DMS79 treated with DMSO at 0.1 percent for 48 hours (cell line): ENCODE measurements around the gene PRELID2.
"Not testable (repeated sequence)": the region's sequence is repeated elsewhere in the genome, so short reads cannot be mapped to it uniquely, and the experiment has no call there.

ENCODE experiments used
- DNase-seq: peaks from one replicate; lab custom pipeline; 2025; lab: John Stamatoyannopoulos, UW

Gene PRELID2

DNA sequence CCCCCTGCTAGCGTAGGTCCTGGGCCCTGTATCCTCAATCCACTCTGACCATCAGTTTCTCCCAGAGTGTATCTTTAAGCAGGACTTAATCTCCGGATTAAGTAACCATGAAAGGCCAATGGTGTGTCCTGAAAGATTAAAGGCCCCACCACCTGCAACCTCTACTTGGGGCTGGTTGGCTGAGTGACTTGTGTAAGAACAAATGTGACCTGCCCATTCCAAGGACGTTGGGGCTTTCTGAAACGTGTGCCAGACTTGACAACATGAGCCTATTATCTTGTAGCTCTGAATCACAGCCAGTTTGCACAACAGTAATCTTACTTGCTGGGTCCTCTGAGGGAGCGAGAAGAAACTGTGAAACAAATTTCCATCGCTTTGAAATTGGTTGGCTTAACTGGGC, 3.1 kb upstream of the PRELID2 start:
- no peak for DNase-seq

DNA sequence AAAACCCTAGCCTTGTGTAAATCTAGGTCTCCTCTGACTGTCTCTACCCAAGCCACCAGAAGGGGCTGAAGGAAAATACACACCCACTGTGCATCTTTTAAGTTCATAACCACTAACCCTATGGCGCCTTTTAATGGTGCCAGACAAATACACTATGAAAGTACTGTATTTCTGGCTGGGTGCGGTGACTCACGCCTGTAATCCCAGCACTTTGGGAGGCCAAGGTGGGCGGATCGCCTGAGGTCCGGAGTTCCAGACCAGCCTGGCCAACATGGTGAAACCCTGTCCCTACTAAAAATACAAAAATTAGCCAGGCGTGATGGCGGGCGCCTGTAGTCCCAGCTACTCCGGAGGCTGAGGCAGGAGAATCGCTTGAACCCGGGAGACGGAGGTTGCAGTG, 1.1 kb upstream of the PRELID2 start:
- not testable (repeated sequence) for DNase-seq

DNA sequence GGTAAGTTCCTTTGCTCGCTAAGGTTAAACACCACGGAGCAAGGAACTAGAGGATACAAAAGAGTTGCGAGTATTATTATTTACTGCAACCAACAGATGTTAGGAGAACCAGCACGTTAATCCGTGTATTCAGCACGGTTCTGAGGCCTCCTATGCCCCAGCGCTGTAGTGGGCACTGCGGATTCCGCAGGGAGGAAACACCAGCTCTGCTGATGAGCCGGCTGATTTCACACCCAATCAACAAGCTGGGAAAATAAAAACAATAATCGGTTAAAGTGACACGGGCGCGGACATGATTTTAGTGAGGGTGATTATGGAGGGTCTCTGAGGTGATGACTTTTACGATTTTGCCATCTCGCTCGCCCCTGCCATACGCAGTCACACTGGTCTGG, 702 bp upstream of the PRELID2 start:
- no peak for DNase-seq

DNA sequence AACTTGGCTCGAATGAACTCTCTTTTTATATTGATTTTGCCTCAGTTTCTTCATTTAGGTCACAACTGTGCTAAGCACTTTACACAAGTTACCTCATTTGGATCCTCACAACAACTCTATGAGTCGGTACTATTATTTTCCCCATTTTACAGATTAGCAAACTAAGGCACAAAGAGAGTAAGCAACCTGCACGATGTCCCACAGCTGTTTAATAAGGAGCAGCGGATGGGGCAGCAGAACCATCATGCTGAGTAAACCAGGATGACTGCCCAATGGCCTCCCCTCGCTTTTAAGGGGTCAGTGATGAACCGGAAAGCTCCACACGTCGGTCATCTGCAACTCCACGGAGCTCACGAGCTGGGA, 607 bp downstream of the PRELID2 start:
- no peak for DNase-seq

DNA sequence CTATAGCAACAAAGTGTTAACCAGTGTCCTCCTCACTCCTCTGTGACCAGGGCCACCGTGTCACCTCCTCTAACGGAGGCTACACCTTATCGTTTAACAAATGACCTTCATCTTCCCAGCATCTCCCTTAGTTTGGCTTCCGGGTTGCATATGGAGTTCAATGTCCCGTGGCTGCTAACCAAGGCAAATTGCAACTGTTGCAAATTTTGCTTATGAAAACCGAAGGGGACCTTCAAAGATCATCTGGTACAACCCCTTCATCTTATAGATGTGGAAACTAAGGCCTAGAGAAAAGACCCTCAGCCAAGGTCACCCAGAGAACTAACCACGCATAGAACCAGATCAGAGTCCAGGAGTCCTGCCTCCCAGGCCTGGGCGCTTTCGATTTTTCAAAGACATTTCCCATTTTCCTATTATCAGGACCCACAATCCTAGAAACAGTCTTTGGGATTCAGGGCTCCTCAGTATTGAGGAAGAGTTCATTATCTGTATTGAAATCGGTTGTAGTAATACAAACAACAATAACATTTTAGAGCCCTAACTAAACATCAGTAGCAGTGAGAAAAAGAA, 1.4 kb downstream of the PRELID2 start:
- DNase-seq = no peak

DNA sequence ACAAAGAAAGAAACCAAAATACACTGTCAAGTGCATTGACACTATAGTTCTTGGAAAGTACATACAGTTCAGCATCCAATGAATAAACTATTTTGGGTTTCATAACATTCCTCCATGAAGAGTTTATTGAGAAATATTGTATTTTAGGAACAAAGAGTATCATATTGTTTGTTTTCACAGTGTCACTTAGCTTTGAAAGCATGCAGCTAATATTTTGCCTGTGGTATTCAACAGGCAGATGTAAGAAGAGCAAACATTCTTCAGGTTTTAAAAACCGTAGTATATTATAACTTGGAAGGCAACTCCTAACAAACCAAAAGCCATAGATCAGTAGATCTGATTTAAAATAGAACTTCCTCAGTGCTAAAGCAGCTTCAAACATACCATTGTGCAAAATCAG, 4.5 kb downstream of the PRELID2 start:
- DNase-seq = no peak

DNA sequence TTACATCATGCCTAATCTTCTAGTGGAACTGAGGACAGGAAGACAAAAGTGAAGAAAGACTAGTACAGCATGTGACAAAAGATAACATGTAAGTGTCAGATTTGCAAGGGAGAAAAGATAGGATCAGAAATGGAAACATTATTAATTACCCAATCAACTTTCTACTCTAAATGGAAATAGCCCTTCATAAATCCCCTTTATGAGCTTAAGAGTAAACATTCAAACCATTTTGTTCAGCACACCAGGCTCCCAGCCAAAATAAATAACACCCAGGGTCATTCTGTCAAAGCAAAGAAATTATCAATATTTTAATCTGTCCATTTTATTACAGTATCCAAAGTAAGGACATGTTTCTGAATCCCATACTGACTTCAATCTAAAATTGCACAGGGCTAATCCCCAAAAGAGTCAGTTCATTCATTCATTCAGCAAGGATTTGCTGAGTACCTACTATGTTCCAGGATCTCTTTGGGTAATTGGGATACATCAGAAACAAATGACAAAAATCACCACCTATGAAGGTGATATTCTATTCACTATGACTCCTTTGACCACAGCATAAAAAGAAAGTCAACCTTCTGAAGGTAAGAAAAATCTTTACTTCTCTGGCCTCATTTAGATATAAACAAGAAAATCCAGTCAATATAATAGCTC, 5.3 kb downstream of the PRELID2 start:
- no peak for DNase-seq

DNA sequence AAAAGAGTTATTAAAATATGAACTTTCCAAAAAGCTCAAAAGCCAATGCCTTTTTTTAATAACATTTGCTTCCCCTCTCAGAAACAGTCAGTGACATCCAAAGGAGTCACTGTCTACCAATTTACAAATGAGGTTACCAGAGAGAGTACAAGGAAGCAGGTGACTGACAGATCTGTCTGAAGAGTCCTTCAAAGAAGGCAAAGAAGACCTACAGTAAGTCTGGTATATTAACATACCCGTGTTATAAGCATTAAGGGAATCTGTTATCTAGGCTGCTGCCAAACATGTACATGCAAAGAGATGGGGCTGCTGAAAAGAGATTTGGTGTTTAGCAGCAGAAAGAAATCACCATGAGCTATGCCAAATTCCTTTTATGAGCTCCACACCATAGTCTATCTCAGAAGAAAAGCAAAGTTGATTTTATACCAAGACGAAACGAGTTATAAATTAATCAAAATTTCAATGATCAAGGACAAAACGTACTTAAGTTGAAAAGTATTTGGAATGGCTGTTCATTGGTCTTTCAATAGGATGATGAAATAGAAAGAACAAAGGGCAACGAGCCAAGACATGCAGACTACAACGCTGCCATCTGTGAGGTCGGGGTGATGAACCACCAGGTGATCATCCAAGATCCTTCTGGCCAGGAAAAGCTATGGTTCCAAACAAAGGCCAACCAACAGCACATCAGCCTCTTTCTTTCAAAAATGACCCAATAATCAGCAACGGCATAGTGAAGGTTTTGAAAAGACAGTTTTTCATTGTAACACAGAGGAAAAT, 8.1 kb downstream of the PRELID2 start:
- DNase-seq = no peak

DNA sequence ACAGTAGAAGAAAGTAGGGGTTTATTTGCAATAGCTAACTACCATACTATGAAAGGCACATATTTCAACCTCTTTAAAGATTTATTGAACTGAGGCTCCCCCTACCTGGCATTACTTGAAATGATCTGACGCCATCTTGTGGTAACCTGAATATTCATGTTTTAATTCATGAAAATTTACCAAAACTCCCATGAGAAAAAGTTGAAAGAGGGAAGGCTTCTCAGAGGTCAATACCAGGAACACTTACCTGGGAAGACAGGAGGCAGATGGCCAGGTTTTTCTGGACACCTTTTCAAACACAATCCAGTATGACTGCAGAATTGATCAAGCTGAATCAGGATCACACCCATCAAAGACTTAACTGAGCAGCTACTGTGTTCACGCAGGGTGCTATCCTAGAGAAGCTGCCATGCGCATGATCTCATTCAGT, 9.4 kb downstream of the PRELID2 start:
- DNase-seq = peak; percentile 1

DNA sequence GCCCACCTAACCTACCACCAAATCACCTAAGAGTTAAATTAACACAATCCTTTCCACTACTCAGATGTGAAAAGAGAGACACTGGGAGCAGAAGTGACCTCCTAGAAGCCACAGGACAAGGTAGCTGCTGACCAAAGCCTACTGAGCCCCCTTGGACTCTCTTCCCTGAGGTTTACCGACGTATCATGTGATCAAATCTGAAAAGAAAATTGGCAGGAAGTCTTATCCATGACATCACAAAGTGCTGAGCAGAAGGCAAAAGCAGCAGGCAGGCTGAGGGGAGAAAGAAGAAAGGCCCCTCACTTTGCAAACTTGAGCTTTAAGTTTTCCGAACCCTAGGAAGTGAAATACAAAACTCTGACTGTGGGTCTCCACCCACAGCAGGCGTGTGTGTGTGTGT, 11.1 kb downstream of the PRELID2 start:
- no peak for DNase-seq

DNA sequence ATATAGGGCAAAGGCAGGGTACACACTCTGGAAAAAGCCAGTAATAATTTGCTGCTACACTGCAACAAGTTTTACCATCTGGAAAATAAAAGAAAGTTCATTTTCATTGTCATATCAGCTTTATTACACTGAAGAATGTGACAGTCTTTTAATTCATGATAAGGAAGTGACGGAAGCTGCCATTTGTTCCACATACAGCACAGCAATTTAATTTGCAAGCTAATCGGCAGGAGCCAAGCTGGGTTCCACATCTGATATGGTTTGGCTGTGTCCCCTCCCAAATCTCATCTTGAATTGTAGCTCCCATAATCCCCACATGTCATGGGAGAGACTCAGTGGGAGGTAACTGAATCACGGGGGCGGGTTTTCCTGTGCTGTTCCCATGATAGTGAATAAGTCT, 16.5 kb downstream of the PRELID2 start:
- no peak for DNase-seq

DNA sequence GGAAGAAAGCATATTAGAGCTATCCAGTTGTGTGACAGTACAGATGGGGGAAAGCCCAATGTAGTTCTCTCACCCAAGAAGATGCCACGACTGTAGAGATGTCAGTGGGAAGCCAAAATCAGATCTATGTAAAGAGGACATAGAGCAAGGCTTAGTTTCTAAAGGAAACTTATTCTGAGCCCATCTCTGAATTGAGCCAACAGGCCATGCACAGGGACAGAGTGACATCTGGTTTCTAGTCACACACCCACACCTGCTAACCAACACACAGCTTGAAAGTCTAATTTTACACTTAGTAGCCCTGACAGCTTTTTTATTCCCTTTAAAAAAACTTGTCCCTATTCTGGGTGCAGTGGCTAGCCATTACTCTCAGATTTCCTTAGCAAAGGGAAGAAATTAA, 22.3 kb downstream of the PRELID2 start:
- no peak for DNase-seq

DNA sequence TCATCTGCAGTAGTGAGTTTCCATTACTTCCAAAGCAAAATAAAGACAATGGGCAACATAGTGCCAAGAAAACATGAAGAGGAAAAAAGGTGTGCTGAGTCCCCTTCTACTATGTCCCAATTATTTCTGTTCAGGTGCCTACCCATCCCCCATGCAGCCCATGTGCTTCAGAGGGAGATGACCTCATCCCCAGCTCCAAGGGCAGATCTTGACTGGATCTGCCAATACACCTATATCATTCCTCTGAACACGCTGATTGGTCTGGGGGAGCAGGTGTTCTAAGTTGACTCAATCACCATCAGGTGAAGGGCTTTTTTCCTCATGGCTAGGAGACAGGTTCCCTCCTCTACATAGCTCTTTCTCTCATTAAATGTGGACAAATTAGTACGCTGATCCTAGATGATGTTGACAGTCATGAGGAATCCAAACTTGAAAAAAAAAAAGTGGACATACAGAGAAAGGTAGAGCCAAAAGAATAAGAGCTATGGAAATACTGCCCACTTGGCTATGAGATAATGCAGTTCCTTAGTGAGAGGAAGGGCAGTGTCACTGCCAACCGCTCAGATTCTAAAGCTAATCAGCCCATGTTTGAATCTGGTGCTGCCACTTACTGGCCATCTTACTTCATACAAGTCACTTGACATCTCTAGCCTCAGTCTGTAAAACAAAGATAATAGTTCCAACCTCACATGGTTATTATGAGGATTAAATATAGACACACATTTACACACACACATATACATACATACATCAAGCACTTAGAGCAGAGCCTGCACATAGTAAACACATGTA, 23.1 kb downstream of the PRELID2 start:
- no peak for DNase-seq

DNA sequence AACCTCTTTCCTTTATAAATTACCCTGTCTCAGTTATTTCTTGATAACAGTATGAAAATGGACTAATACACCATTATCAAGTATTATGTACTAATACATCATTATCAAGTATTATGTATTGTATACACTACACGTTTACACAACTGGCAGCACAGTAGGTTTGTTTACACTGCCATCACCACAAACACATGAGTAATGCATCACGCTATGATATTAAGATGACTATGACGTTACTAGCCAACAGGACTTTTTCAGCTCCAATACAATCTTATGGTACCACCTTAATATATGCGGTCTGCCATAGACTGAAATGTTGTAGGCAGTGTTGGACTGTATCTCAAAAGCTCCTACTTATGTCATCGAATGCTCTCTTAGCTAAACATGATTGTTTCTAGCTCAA, 28.2 kb downstream of the PRELID2 start:
- DNase-seq = no peak

DNA sequence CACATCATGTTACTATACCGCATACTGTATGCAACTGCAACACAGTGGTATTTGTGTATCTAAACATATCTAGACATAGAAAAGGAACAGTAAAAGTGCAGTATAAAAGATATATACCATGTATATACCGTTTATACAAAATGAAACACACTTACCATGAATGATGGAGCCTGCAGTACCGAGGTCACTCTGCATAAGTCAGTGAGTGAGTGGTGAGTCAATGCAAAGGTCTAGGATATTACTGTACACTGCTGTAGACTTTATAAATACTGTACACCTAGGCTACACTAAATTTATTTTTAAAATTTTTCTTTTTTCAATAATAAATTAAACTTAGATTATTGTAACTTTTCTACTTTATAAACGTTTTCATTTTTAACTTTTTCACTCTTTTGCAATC, 29.3 kb downstream of the PRELID2 start:
- DNase-seq = no peak

DNA sequence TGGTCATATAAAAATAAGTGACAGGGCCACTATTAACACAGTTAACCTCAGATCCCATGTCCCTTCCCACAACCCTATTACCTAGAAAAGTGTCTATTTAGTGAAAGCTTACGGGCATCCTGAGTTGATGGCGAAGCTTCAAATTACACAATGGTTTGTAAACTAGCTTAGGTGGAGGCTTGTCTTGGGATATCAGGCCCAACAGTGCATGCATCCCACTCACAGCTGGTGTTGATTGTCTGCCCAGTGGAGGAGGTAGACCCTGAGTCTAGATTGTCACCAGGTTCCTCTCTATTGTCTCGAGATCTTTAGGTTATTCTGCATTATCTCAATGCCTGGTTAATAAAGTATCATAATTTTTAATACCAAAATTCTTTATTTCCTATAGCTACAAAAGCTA, 30.4 kb downstream of the PRELID2 start:
- no peak for DNase-seq

DNA sequence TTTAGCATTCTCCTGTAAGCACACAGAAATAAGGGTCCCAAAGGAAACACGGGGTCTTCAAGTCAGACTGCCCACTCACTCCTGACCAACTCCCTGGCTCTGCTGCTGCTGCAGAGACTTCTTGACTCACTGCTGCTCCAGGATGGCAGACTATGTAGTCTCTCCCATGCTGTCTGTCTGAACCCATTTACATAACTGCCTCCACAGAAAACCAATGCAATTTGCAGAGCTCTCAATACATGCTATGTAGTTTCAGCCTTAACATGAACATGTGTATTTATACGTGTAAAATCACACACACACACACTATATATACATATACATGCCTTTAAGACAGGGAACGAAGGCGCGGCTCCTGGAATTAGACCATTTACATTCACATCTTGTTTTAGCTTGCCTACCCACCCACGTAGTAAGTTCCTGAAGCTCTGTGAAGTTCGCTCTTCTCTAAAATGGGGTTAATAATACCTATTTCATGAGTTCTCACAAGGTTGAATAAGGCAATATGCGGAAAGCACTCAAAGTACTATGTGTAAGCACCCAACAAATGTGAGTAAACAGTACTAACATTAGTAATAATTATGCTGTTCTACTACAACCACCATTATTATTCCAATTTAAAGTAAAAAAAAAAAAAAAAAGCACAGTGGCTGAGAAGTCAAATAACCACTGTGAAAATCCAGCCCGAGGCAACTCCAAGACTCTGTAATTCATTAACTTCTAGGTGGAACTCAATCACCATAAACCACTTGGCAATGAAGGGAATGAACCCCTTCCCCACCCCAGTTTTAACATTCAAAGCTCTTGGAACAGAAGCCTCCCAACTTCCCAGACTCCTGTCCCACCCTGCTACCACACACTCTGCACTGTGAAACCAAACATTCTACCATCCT, 31.8 kb downstream of the PRELID2 start:
- DNase-seq = no peak

DNA sequence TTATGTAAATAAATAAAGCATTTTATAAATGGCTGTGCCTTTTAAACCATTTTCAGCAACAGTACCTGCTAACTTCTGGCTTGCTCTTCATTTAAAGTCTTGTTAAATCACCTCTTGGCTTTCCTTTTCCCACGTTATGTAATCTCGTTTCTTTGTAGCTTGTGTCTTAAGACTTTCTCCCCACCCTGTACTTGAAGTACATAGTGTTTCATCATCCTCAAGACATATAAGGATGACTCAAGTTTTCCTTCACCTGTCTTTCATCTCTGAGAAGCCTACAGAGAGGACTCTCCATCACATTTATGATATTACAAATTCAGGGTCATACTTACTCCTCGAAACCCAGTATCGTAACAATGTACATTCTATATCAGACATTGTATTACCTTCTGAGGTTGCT, 33.9 kb downstream of the PRELID2 start:
- no peak for DNase-seq

DNA sequence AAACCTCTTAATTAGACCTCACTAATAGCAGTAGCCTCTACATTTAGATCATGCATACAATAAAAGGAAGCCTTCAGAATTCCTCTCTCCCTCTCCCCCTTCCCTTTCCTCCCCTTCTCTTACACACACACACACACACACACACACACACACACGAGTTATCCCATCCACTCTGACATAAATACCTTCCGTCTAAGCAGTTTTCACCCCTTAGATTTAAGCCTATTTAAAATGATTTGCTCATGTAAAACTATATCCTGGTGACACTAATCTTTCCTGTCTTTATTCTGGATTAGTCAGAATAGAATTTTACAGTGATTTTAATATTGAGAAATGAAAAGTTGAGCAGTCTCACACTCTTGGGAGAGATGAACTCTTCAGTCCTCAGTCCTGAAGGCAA, 35.0 kb downstream of the PRELID2 start:
- DNase-seq = no peak

DNA sequence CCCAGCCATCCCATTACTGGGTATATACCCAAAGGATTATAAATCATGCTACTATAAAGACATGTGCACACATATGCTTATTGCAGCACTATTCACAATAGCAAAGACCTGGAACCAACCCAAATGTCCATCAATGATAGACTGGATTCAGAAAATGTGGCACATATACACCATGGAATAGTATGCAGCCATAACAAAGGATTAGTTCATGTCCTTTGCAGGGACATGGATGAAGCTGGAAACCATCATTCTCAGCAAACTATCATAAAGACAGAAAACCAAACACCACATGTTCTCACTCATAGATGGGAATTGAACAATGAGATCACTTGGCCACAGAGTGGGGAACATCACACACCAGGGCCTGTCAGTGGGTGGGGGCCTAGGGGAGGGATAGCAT, 36.6 kb downstream of the PRELID2 start:
- not testable (repeated sequence) for DNase-seq

DNA sequence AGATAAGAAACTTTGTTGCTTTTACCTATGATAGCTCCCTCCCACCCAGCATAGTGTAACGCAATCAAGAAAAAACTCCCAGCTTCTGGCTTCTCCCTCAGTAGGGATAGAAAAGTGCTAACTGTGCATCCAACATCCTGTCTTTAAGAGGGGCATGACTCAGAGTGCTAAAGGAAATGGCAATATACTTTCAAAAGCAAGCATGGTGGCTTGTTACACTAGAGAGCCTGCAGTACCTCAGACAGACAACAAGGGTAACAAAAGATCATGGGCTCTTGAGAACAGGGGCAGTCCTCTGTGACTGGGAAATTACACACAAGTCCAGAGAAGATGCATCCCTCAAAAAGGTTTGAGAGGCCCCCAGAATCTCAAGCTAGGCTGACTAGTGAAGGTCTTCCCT, 37.8 kb downstream of the PRELID2 start:
- DNase-seq = no peak

DNA sequence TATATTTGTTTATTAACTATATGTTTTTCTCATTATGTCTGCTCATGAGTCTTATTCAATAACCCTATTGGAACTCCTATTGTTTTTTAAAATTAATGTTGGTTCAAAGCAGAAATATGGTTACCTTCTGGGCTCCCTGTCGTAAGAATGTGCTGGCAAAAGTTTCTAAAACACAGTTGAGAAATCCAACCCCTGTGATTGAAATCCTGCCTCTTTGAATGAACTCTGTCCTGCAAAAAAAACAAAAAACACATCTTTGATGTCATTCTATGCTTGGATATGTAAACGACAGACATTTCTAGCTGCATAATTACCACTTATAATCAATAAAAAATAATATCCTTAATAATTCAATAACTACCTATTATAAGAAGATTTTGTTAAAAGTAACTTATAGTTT, 38.8 kb downstream of the PRELID2 start:
- no peak for DNase-seq
